ENCODE results near the gene VPS39. TPM values are rescaled to one million over a fixed set of nuclear protein-coding genes. Genes with fewer than 3 reads are reported as not detected.
A peak's percentile ranks its signal among the peaks of the same experiment; 100 is the strongest.

The VPS39 gene
- total and polyA plus RNA-seq, 2 of the 13 experiments (the other 11 are each of a cell fraction or from before 2014, with no cell fraction given) = 22.9 to 32.0 TPM

DNA sequence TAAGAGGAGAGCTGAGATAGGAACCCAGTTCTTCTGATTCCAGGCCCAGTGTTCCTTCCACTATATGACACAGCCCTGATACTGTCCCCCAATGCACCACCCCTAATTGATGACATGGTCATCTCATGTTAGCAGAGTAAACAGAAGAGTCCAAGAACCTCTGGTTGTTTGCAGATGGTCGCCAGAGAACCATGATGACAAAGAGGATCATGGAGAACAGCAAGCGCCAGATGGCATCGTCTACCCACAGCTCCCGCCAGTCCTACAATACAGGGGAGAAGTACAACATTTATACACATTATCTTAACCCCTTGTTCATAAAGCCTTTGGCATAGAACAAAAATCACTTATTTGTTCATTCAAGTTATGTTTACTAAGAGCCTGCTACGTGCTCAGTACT, 18.5 kb upstream of the VPS39 start (continued):
- TF ChIP-seq, protein P1, sequence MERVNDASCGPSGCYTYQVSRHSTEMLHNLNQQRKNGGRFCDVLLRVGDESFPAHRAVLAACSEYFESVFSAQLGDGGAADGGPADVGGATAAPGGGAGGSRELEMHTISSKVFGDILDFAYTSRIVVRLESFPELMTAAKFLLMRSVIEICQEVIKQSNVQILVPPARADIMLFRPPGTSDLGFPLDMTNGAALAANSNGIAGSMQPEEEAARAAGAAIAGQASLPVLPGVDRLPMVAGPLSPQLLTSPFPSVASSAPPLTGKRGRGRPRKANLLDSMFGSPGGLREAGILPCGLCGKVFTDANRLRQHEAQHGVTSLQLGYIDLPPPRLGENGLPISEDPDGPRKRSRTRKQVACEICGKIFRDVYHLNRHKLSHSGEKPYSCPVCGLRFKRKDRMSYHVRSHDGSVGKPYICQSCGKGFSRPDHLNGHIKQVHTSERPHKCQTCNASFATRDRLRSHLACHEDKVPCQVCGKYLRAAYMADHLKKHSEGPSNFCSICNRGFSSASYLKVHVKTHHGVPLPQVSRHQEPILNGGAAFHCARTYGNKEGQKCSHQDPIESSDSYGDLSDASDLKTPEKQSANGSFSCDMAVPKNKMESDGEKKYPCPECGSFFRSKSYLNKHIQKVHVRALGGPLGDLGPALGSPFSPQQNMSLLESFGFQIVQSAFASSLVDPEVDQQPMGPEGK (CRISPR knock-in tag; IDR thresholded peaks at IDR 0.05) = no peak
- no peak for TF ChIP-seq ZNF749 (CRISPR knock-in tag; IDR thresholded peaks at IDR 0.05; ENCODE audit: borderline replicate concordance)
- TF ChIP-seq DPF2 (CRISPR knock-in tag; IDR thresholded peaks at IDR 0.05; ENCODE audit: borderline replicate concordance, low read depth) = peak; percentile 21; the same call in 1 of the 2 replicates
- TF ChIP-seq, protein P2, sequence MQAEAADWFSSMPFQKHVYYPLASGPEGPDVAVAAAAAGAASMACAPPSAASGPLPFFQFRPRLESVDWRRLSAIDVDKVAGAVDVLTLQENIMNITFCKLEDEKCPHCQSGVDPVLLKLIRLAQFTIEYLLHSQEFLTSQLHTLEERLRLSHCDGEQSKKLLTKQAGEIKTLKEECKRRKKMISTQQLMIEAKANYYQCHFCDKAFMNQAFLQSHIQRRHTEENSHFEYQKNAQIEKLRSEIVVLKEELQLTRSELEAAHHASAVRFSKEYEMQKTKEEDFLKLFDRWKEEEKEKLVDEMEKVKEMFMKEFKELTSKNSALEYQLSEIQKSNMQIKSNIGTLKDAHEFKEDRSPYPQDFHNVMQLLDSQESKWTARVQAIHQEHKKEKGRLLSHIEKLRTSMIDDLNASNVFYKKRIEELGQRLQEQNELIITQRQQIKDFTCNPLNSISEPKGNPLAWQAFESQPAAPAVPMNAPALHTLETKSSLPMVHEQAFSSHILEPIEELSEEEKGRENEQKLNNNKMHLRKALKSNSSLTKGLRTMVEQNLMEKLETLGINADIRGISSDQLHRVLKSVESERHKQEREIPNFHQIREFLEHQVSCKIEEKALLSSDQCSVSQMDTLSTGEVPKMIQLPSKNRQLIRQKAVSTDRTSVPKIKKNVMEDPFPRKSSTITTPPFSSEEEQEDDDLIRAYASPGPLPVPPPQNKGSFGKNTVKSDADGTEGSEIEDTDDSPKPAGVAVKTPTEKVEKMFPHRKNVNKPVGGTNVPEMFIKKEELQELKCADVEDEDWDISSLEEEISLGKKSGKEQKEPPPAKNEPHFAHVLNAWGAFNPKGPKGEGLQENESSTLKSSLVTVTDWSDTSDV (CRISPR knock-in tag; IDR thresholded peaks at IDR 0.05) = no peak
- TF ChIP-seq ZNF644 (CRISPR knock-in tag; IDR thresholded peaks at IDR 0.05; ENCODE audit: low read depth) = peak; percentile 87
- 0 out of 2 replicates have a peak, but pooled peaks have one; percentile 38 for TF ChIP-seq ZNF652 (CRISPR knock-in tag; IDR thresholded peaks at IDR 0.05; ENCODE audit: borderline replicate concordance, low read depth)
- TF ChIP-seq, protein P3, sequence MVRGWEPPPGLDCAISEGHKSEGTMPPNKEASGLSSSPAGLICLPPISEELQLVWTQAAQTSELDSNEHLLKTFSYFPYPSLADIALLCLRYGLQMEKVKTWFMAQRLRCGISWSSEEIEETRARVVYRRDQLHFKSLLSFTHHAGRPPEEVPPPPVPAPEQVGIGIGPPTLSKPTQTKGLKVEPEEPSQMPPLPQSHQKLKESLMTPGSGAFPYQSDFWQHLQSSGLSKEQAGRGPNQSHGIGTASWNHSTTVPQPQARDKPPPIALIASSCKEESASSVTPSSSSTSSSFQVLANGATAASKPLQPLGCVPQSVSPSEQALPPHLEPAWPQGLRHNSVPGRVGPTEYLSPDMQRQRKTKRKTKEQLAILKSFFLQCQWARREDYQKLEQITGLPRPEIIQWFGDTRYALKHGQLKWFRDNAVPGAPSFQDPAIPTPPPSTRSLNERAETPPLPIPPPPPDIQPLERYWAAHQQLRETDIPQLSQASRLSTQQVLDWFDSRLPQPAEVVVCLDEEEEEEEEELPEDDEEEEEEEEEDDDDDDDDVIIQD (CRISPR knock-in tag; IDR thresholded peaks at IDR 0.05; ENCODE audit: low read depth) = peak; percentile 56; the same call in 1 of the 2 replicates
- TF ChIP-seq MED1 (CRISPR knock-in tag; IDR thresholded peaks at IDR 0.05) = 0 out of 2 replicates have a peak, but pooled peaks have one; percentile 22
- TF ChIP-seq FOXA3 (CRISPR knock-in tag; IDR thresholded peaks at IDR 0.05) = peak; percentile 67
- TF ChIP-seq HES4 (CRISPR knock-in tag; IDR thresholded peaks at IDR 0.05; ENCODE audit: borderline replicate concordance) = no peak
- no peak for TF ChIP-seq RBAK (CRISPR knock-in tag; IDR thresholded peaks at IDR 0.05)
- TF ChIP-seq, protein P4, sequence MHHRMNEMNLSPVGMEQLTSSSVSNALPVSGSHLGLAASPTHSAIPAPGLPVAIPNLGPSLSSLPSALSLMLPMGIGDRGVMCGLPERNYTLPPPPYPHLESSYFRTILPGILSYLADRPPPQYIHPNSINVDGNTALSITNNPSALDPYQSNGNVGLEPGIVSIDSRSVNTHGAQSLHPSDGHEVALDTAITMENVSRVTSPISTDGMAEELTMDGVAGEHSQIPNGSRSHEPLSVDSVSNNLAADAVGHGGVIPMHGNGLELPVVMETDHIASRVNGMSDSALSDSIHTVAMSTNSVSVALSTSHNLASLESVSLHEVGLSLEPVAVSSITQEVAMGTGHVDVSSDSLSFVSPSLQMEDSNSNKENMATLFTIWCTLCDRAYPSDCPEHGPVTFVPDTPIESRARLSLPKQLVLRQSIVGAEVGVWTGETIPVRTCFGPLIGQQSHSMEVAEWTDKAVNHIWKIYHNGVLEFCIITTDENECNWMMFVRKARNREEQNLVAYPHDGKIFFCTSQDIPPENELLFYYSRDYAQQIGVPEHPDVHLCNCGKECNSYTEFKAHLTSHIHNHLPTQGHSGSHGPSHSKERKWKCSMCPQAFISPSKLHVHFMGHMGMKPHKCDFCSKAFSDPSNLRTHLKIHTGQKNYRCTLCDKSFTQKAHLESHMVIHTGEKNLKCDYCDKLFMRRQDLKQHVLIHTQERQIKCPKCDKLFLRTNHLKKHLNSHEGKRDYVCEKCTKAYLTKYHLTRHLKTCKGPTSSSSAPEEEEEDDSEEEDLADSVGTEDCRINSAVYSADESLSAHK (CRISPR knock-in tag; IDR thresholded peaks at IDR 0.05; ENCODE audit: borderline replicate concordance) = no peak
- peak; percentile 57 for TF ChIP-seq SAP130 (CRISPR knock-in tag; IDR thresholded peaks at IDR 0.05; ENCODE audit: low read depth)
- peak; percentile 65 for TF ChIP-seq SALL1 (CRISPR knock-in tag; IDR thresholded peaks at IDR 0.05)
- TF ChIP-seq CREB1 (IDR thresholded peaks at IDR 0.05) = no peak
- TF ChIP-seq CREB1 (CRISPR knock-in tag; IDR thresholded peaks at IDR 0.05) = peak; percentile 13; the same call in 1 of the 2 replicates
- TF ChIP-seq, protein P5, sequence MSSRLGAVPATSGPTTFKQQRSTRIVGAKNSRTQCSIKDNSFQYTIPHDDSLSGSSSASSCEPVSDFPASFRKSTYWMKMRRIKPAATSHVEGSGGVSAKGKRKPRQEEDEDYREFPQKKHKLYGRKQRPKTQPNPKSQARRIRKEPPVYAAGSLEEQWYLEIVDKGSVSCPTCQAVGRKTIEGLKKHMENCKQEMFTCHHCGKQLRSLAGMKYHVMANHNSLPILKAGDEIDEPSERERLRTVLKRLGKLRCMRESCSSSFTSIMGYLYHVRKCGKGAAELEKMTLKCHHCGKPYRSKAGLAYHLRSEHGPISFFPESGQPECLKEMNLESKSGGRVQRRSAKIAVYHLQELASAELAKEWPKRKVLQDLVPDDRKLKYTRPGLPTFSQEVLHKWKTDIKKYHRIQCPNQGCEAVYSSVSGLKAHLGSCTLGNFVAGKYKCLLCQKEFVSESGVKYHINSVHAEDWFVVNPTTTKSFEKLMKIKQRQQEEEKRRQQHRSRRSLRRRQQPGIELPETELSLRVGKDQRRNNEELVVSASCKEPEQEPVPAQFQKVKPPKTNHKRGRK (CRISPR knock-in tag; IDR thresholded peaks at IDR 0.05) = no peak

Data from HepG2 (cell line).